Measurements from ENCODE around the gene MCCD1.

Gene MCCD1

GRCh38 chr6:31573239-31574105, 44.7 kb downstream of the MCCD1 start:
- DNase-seq: no peak

GRCh38 chr6:31574106-31575061, 45.6 kb downstream of the MCCD1 start:
- DNase-seq: no peak

GRCh38 chr6:31575335-31575901, 46.7 kb downstream of the MCCD1 start, which contains the start of gene TNF:
TSS of gene TNF (plus strand) at chr6:31575565. CDS start at chr6:31575742, 177 bp downstream.
- DNase-seq: no peak

GRCh38 chr6:31575952-31576685, 47.4 kb downstream of the MCCD1 start:
- DNase-seq: no peak

GRCh38 chr6:31576897-31577578, 48.3 kb downstream of the MCCD1 start:
- no peak for DNase-seq

- DNase-seq: no peak
Measured at GRCh38 chr6:31577579-31577966, 48.8 kb downstream of the MCCD1 start.

DNA sequence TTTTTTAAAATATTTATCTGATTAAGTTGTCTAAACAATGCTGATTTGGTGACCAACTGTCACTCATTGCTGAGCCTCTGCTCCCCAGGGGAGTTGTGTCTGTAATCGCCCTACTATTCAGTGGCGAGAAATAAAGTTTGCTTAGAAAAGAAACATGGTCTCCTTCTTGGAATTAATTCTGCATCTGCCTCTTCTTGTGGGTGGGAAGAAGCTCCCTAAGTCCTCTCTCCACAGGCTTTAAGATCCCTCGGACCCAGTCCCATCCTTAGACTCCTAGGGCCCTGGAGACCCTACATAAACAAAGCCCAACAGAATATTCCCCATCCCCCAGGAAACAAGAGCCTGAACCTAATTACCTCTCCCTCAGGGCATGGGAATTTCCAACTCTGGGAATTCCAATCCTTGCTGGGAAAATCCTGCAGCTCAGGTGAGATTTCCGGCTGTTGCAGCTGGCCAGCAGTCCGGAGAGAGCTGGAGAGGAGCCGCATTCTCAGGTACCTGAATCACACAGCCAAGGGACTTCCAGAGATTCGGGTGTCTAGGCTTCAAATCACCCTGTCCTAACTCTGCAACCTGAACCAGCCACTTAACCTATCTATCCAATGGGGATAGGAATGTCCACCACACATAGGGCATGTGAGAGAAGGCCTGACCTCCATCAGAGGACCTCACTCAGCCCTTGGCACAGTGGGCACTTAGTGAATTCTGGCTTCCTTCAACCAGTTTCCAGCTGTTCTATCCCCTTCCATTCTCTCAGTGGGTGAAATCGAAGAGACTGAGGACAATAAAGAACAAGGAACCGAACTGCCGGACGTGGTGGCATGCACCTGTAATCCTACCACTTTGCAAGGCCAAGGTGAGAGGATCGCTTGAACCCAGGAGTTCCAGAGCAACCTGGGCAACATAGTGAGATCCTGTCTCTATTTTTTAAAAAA, 49.7 kb downstream of the MCCD1 start:
- DNase-seq: no peak

DNA sequence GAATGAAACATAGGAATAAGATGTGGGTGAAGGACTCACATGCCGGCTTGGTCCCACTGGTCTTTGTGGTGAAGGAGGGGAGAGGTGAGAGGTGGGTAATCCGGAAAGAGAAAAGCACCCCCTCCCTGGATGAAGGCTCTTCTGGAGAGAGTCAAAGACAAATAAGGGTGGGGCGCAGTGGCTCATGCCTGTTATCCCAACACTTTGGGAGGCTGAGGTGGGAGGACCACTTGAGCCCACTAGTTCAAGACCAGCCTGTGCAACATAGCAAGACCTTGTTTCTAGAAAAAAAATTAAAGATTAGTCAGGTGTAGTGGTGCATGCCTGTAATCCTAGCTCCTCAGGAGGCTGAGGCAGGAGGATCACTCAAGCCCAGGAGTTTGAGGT, 50.4 kb downstream of the MCCD1 start:
- DNase-seq: no peak
